Right kidney (tissue), 1 donor: Measurements from ENCODE around the gene UIMC1.

Experiments used
- DNase-seq: peaks from one replicate; pipeline ENCODE4 v3.0.0-alpha.2; 2016

Gene UIMC1

DNA sequence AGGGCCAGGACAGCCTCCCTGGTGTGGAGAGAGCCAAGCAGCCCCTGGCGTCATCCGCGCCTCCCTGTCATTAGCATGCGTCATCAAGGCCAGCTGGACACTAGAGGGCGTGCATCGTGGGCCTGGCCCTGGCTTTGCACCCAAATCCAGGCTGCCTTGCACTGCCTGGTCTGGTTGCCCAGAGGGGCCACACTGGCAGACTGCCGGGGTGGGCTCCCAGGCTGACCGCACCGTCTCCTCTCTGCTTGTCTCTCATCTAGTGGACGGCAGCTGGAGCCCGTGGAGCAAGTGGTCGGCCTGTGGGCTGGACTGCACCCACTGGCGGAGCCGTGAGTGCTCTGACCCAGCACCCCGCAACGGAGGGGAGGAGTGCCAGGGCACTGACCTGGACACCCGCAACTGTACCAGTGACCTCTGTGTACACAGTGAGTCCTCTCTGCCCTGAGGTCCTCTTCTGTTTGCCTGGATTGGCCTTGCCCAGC lies 136.4 kb downstream of the UIMC1 start:
- no peak for DNase-seq

DNA sequence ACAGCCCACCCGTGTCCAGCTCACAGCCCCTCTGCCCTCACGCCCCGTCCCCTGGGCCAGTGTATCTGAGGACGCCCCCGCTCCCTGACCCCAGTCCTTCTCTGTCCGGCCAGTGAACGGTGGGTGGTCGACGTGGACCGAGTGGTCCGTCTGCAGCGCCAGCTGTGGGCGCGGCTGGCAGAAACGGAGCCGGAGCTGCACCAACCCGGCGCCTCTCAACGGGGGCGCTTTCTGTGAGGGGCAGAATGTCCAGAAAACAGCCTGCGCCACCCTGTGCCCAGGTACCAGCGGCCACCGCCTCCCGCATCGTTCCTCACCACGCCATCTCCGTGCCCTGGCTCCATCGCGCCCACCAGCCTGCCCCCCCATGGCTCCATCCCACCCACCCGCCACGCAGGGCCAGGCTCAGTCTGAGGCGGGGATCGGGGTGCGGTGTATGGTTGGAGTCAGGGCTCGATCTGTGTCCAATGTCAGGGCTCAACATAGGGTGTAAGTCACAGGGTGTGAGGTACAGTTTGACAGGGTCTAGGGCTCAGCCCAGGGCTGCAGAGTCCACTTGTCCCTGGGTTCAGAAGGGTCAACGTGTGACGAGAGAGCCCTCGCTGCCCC lies 137.0 kb downstream of the UIMC1 start:
- no peak for DNase-seq

DNA sequence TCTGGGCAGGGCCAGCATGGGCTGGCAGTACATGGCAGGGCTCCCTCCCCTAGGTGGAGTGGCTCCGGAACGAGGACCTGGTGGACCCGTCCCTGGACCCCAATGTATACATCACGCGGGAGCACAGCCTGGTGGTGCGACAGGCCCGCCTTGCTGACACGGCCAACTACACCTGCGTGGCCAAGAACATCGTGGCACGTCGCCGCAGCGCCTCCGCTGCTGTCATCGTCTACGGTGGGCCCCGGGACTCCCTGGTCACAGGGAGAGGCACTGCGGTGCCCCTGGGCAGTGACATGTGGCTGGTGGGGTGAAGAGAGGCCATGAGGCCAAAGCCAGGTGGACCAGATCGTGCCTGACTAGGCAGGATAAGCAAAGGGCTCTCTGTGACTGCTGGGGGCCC lies 137.8 kb downstream of the UIMC1 start:
- DNase-seq, result no peak

DNA sequence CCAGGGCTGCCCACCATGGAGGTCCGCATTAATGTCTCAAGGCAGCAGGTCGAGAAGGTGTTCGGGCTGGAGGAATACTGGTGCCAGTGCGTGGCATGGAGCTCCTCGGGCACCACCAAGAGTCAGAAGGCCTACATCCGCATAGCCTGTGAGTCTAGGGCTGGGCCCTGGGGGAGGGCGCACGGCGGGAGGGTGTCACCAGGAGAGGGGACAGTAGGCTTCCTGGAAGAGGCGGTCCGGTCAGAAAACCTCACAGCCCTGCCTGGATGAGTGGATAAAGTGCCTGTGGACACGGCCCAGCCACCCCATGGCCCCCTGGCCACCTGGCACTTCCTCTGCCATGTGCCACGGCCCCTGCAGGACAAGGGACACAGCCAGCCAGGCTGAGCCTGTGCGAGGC lies 138.5 kb downstream of the UIMC1 start:
- no peak for DNase-seq

- DNase-seq, result no peak
Measured at GRCh38 chr5:176866707-176867310, 139.8 kb downstream of the UIMC1 start.

DNA sequence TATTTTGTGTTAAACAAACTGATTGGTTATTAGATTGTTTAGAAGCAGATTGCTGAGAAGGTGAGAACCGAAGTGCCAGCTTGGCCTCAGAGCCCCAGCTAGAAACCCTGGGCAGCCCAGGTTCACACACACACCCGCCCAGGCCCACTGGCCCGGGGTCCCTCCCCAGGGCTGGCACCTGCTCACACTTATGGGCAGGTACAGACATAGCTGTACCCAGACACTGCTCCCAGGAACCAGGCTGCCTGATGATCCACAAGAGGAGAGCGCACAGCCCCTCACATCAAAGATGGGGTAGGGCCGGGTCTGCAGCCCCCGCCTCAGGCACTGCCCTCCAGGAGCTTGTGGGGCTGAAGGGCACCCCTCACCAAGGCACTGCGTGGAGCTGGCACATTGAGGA lies 140.6 kb downstream of the UIMC1 start:
- DNase-seq, result no peak

DNA sequence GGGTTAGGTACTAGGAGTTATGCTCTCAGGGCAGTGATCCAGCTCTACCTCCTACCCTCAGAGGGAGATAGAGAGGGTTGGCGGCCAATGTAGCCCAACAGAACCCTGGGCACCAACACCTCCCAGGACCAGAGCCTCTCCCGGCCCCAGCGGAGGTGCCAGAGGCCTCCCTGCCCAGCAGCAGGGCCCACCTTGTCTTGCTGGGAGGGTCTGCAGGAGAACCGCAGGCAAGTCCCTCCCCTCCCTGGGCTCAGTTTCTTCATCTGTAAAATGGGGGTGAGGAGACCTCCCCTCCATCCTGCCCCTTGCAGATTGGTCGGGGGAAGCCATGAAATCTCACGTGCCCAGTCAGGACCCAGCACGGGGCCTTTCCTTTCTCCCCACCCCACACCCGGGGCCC lies 141.8 kb downstream of the UIMC1 start:
- DNase-seq, result no peak

DNA sequence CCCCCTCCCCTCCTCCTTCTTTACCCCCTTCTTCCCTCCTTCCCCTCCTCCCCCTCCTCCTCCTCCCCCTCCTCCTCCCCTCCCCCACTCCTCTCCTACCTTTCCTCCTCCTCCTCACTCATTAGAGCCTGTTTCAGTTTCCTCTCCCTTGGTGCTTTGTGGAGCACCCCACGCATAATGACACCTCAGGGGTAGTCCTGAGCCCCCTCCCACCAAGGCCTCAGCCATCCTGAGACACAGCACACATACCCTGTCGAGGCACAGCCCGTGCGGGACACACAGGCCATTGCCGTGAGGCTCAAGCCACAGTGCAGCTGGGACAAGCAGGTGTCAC lies 142.8 kb downstream of the UIMC1 start:
- DNase-seq, result no peak

GRCh38 chr5:176863041-176863764 lies 143.4 kb downstream of the UIMC1 start:
- DNase-seq, result no peak

GRCh38 chr5:176862330-176862995 lies 144.1 kb downstream of the UIMC1 start:
- no peak for DNase-seq

DNA sequence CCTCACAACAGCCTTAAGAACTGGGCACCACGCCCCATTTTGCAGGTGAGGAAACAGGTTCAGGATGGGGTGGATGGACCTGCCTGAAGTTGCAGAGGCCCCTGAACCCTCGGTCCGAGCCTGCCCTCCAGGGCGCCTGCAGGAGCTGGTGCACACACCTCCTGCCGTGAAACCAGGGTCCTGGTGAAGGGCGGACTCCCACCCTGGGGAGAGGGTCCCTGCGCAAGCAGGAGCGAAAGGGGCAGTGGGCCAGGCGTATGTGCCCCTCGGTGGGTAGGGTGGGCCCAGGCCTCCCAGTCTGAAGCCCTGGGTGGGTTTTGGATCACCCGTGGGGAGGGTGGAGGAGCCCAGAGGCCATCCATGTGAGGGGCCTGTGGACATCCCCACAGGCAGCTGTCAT lies 145.3 kb downstream of the UIMC1 start:
- no peak for DNase-seq

DNA sequence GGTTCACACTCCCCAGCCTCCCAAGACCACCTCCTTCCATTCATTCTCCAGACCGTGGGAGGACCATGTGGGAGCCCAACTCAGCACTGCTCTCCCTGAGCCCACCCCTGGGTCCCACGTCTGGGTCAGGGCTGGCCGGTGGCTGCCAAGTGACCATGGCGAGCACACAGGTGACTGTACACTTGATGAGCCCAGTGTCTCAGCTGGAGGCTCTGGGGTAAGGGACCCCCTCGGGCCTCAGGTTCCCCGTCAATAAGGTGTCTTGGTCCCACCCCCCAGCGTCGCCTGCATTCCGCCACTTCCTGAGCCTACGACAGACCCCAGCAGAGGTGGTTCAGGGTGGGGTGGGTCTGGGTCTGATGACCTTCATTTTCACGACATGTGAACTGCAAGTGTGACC lies 146.2 kb downstream of the UIMC1 start:
- DNase-seq, result no peak

- no peak for DNase-seq
Measured at GRCh38 chr5:176859916-176860315, 146.7 kb downstream of the UIMC1 start.

DNA sequence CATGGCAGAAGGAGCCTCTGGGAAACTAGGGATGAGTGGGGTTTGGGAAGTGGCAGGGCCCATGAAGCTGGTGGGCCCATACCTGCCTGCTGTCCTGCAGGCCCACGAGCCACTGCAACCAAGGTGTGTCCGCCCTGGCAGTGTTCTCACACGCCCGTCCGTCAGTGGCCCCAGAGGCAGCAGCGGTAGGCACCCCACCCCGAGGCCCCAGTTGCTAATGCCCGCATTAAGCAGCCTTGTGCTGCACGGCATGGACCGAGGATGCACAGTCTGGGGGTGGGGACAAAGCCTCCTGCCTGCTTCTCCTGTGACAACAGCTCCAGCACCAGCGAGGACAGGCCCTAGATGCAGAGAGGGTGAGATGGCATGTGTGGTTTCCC lies 148.7 kb downstream of the UIMC1 start:
- DNase-seq, result no peak

DNA sequence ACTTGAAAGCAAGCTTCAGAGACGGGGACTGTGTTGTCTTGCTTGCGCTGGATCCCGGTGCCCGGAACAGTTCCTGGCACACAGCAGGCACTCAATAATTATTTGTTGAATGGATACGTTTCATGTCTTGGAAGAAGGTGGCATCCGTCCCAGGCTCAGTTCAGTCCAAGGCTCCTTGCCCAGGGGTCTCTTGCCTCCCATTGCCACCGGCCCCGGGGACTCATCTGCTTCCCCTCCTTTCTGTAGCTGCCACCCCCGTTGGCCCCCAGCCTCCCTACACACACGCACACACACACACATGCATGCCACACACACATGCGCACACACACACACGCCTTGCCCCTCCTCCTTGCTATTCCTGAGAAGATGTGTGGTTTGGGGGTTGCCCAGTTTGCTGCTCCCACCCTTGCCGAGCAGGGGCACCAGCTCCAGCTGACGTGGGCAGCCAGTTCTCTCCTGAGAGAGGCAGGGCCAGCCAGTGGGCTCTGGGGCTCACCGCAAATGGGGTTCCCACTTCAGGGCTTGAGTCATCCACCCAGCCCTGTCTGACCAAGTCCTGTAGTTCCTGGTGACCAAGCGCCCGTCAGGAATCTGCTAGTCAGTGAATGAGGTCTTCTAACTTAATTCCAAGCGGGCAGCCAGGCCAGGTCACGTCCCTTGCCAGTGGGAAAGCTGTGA lies 149.2 kb downstream of the UIMC1 start:
- no peak for DNase-seq

GRCh38 chr5:176856746-176857145 lies 149.8 kb downstream of the UIMC1 start:
- DNase-seq, result no peak

- no peak for DNase-seq
Measured at GRCh38 chr5:176855598-176855997, 151.0 kb downstream of the UIMC1 start.
